Measurements from ENCODE around the gene AP1S1. TPM values are rescaled to one million over a fixed set of nuclear protein-coding genes. Genes with fewer than 3 reads are reported as not detected.

Gene AP1S1
- total RNA-seq, 1 experiment from 2014 or later, result 72.5 TPM

DNA sequence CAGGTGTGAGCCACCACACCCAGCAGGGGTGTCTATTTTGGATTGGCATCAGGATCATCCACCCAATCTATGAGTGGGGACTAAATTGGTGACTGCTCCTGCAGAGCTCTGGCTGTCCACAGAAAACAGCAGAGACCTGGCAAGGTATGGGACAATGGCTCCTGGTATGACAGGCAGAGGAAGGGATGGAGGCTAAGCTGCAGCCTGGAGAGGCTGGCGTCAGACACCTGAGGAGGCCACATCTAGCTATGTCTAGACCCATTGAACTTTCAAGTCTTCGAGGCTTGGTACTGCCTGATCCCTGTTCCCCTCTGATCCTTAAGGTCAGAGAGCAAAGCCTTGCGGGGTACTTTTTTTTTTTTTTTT is 30.6 kb upstream of the AP1S1 start:
- H3K9me3 Mint-ChIP-seq (ENCODE audit: unreplicated experiment), result no peaks in the 10 kb centered on the region
- H3K36me3 Mint-ChIP-seq (ENCODE audit: insufficient read depth, unreplicated experiment), result peaks cover 11% of the 10 kb centered on the region
- ChIA-PET CTCF (interaction anchor here (0.6 to 2.2 kb wide), 2 partner anchors 14 to 525 kb away, joined by 3 to 6 read pairs; no protein-coding TSS in a partner anchor), POLR2A (interaction anchor here (1.3 to 1.4 kb wide), 2 partner anchors 14 to 39 kb away, joined by 3 to 4 read pairs; partner anchors contain the start of gene TRIM56)
- H3K4me3 Mint-ChIP-seq (ENCODE audit: unreplicated experiment), result no peak overlapping the region
- TF ChIP-seq, protein P1, sequence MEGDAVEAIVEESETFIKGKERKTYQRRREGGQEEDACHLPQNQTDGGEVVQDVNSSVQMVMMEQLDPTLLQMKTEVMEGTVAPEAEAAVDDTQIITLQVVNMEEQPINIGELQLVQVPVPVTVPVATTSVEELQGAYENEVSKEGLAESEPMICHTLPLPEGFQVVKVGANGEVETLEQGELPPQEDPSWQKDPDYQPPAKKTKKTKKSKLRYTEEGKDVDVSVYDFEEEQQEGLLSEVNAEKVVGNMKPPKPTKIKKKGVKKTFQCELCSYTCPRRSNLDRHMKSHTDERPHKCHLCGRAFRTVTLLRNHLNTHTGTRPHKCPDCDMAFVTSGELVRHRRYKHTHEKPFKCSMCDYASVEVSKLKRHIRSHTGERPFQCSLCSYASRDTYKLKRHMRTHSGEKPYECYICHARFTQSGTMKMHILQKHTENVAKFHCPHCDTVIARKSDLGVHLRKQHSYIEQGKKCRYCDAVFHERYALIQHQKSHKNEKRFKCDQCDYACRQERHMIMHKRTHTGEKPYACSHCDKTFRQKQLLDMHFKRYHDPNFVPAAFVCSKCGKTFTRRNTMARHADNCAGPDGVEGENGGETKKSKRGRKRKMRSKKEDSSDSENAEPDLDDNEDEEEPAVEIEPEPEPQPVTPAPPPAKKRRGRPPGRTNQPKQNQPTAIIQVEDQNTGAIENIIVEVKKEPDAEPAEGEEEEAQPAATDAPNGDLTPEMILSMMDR (IDR thresholded peaks at IDR 0.05; ENCODE audit: unreplicated experiment), result no peak
- intact Hi-C loops (cut with micrococcal nuclease), result no loop called here
- BruUV-seq (replicated peaks), result no TSS peak
- peak overlapping the region; percentile 75 for H3K27ac Mint-ChIP-seq (ENCODE audit: low read depth, unreplicated experiment)
- H3K27me3 Mint-ChIP-seq (ENCODE audit: insufficient read depth, unreplicated experiment), result no peaks in the 10 kb centered on the region
- DNase-seq (ENCODE audit: unreplicated experiment), result no peak
- H3K4me1 Mint-ChIP-seq (ENCODE audit: insufficient read depth, unreplicated experiment), result peaks cover 46% of the 10 kb centered on the region

DNA sequence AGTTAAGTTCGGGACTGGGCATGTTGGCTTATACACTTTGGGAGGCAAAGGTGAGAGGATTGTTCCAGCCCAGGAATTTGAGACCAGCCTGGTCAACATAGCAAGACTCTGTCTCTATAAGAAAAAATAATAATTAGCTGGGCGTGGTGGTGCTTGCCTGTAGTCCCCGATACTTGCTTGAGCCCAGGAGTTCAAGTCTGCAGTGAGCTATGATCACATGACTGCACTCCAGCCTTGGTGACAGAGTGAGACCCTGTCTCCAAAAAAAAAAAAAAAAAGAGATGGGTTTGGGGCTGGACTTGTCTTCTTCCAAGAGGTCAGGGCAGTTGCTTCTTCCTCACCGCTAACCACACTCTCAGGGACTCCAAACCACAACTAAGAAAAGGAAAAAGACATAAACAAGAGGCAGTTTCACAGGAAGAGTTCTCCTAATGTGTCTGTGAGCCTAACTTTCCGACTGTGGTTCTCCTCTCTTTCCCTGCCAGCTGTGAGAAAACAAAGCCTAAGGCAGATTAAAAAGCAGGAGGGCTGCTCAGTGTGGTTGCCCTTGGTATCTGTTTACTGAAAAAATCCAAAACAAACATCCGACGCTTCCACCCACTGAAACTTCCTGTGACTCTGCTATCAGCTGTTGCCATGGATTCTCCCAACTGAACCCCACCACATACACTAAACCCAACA is 29.8 kb upstream of the AP1S1 start:
- DNase-seq (ENCODE audit: unreplicated experiment), result peak; percentile 58
- ChIA-PET CTCF (interaction anchor here (0.6 to 1.5 kb wide), 3 partner anchors 10 to 39 kb away, joined by 3 to 5 read pairs (median 4); partner anchors contain the start of gene TRIM56), POLR2A (interaction anchor here (1.2 to 1.4 kb wide), 3 partner anchors 11 to 40 kb away, joined by 3 to 7 read pairs (median 3); partner anchors contain the start of gene TRIM56)
- intact Hi-C loops (cut with micrococcal nuclease), result no loop called here
- Mint-ChIP-seq H3K9me3 (ENCODE audit: unreplicated experiment) (no peaks in the 10 kb centered on the region), H3K36me3 (ENCODE audit: insufficient read depth, unreplicated experiment) (peaks cover 18% of the 10 kb centered on the region), H3K27ac (ENCODE audit: low read depth, unreplicated experiment) (no peak overlapping the region), H3K4me3 (ENCODE audit: unreplicated experiment) (no peak overlapping the region), H3K4me1 (ENCODE audit: insufficient read depth, unreplicated experiment) (peaks cover 47% of the 10 kb centered on the region), H3K27me3 (ENCODE audit: insufficient read depth, unreplicated experiment) (no peaks in the 10 kb centered on the region)
- TF ChIP-seq, protein P1 (IDR thresholded peaks at IDR 0.05; ENCODE audit: unreplicated experiment), result no peak
- no TSS peak for BruUV-seq (replicated peaks)

DNA sequence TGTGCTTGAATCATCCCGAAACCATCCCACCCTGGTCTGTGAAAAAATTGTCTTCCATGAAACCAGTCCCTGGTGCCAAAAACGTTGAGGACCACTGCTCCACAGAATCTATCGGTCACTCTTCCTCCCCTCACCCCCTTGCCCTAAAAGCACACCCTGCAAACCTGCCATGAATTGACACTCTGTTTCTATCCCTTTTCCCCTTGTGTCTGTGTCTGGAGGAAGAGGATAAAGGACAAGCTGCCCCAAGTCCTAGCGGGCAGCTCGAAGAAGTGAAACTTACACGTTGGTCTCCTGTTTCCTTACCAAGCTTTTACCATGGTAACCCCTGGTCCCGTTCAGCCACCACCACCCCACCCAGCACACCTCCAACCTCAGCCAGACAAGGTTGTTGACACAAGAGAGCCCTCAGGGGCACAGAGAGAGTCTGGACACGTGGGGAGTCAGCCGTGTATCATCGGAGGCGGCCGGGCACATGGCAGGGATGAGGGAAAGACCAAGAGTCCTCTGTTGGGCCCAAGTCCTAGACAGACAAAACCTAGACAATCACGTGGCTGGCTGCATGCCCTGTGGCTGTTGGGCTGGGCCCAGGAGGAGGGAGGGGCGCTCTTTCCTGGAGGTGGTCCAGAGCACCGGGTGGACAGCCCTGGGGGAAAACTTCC is 28.2 kb upstream of the AP1S1 start:
- CTCF ChIA-PET, result interaction anchor here (0.6 to 1.5 kb wide), 8 partner anchors 15 to 228 kb away, joined by 3 to 4 read pairs (median 3); partner anchors contain the start of gene TRIM56
- peak overlapping the region; percentile 85 for H3K27ac Mint-ChIP-seq (ENCODE audit: low read depth, unreplicated experiment)

More for the DNA sequence above, 28.2 kb upstream of the AP1S1 start:
- BruUV-seq (replicated peaks), result no TSS peak
- Mint-ChIP-seq H3K36me3 (ENCODE audit: insufficient read depth, unreplicated experiment) (peaks cover 22% of the 10 kb centered on the region), H3K9me3 (ENCODE audit: unreplicated experiment) (no peaks in the 10 kb centered on the region), H3K4me3 (ENCODE audit: unreplicated experiment) (peak overlapping the region; percentile 76), H3K4me1 (ENCODE audit: insufficient read depth, unreplicated experiment) (peaks cover 47% of the 10 kb centered on the region), H3K27me3 (ENCODE audit: insufficient read depth, unreplicated experiment) (no peaks in the 10 kb centered on the region)
- POLR2A ChIA-PET, result interaction anchor here (0.7 to 3.6 kb wide), 16 partner anchors 9 to 698 kb away, joined by 3 to 24 read pairs (median 4); partner anchors contain the start of genes PLOD3, TRIM56, UFSP1 and ZCWPW1
- TF ChIP-seq, protein P1 (IDR thresholded peaks at IDR 0.05; ENCODE audit: unreplicated experiment), result no peak
- peak; percentile 88 for DNase-seq (ENCODE audit: unreplicated experiment)
- intact Hi-C loops (cut with micrococcal nuclease), result loop anchor here (2.0 kb wide), 1 partner anchor 25 kb away; no protein-coding TSS in a partner anchor
